Fibroblast of mammary gland (primary cell): ENCODE results near the gene LIPI.
"Not testable (repeated sequence)": the region's sequence is repeated elsewhere in the genome, so short reads cannot be mapped to it uniquely, and the experiment has no call there.

Source experiments
- DNase-seq: peaks from one replicate; pipeline ENCODE4 v3.0.0-alpha.2; 2010; ENCODE audit warnings: low read depth
- H3K4me3 ChIP-seq: 2 replicates; pipeline ENCODE4 v1.5.1; 2011; ENCODE audit warnings: low read depth, mild to moderate bottlenecking, low read length, moderate library complexity; ENCODE audit not compliant: control insufficient read depth
- CTCF ChIP-seq: conservative IDR thresholded peaks from 2 replicates; pipeline ENCODE4 v1.5.1; 2011; ENCODE audit warnings: low read depth, low read length, inconsistent platforms; ENCODE audit not compliant: control insufficient read depth, insufficient read depth

Gene LIPI

GRCh38 chr21:14223365-14223764, 12.6 kb upstream of the LIPI start:
- H3K4me3 ChIP-seq, result no peak overlapping the region
- TF ChIP-seq CTCF, result no peak
- DNase-seq, result no peak

- H3K4me3 ChIP-seq, result peak within 1 kb of the TSS; percentile 53
- peak; percentile 32 for DNase-seq
- TF ChIP-seq CTCF, result no peak
These were observed 5.4 kb upstream of the LIPI start, which contains the start of gene RBM11 for GRCh38 chr21:14215971-14216641. TSS of gene RBM11 (plus strand) at chr21:14216157. CDS start at chr21:14216187, 30 bp downstream.

- no peak for DNase-seq
- TF ChIP-seq CTCF, result no peak
- H3K4me3 ChIP-seq, result no peak overlapping the region
These were observed 2.4 kb upstream of the LIPI start for GRCh38 chr21:14213164-14213563.

GRCh38 chr21:14206222-14206621, 4.5 kb downstream of the LIPI start:
- H3K4me3 ChIP-seq, result no peak overlapping the region
- no peak for TF ChIP-seq CTCF
- no peak for DNase-seq

- not testable (repeated sequence) for H3K4me3 ChIP-seq, DNase-seq
These were observed 44.1 kb downstream of the LIPI start for GRCh38 chr21:14166463-14167223.

- no peak overlapping the region for H3K4me3 ChIP-seq
- TF ChIP-seq CTCF, result no peak
- DNase-seq, result no peak
These were observed 66.8 kb downstream of the LIPI start for GRCh38 chr21:14143999-14144398.

- TF ChIP-seq CTCF, result no peak
- DNase-seq, result no peak
- H3K4me3 ChIP-seq, result no peak overlapping the region
These were observed 86.5 kb downstream of the LIPI start for GRCh38 chr21:14124266-14124665.
